ENCODE results near the gene NUCB2.

- no peak for TF ChIP-seq EZH2phosphoT487 (IDR thresholded peaks at IDR 0.05; ENCODE audit: low read depth)
- TF ChIP-seq CTCF (IDR thresholded peaks at IDR 0.05; ENCODE audit: low read depth, low read length): no peak
Observed at GRCh38 chr11:17287058-17287457, 10.5 kb downstream of the NUCB2 start.

Measured in OCI-LY3 (cell line).